ENCODE measurements around the gene CRELD2. TPM values are rescaled to one million over a fixed set of nuclear protein-coding genes. Genes with fewer than 3 reads are reported as not detected.

CRELD2 gene
- total and polyA plus RNA-seq, 2 experiments from 2014 or later = 35.7 to 47.7 TPM

- TF ChIP-seq ZNF462 (CRISPR knock-in tag; IDR thresholded peaks at IDR 0.05) (no peak), CREB1 (CRISPR knock-in tag; IDR thresholded peaks at IDR 0.05; ENCODE audit: low read depth) (no peak), REST (IDR thresholded peaks at IDR 0.05; ENCODE audit: unreplicated experiment) (no peak), JUNB (IDR thresholded peaks at IDR 0.05; ENCODE audit: unreplicated experiment) (no peak)
Observed at GRCh38 chr22:49927483-49928184, 9.2 kb downstream of the CRELD2 start (continued).

GRCh38 chr22:49928185-49928495 lies 9.7 kb downstream of the CRELD2 start:
- no peaks in the 10 kb centered on the region; the same call in 1 of the 2 replicates for H3K4me1 ChIP-seq (ENCODE audit: insufficient read depth)
- TF ChIP-seq NANOG (IDR thresholded peaks at IDR 0.05; ENCODE audit: borderline replicate concordance) (no peak), ZNF331 (CRISPR knock-in tag; IDR thresholded peaks at IDR 0.05; ENCODE audit: low read depth) (no peak), JUNB (IDR thresholded peaks at IDR 0.05; ENCODE audit: unreplicated experiment) (no peak), EZH2 (IDR thresholded peaks at IDR 0.05; ENCODE audit: low read depth, unreplicated experiment) (no peak)

More at GRCh38 chr22:49928185-49928495, 9.7 kb downstream of the CRELD2 start:
- Histone ChIP-seq H2AFZ (no peak overlapping the region), H3K27me3 (ENCODE audit: insufficient read depth) (peaks cover 9% of the 10 kb centered on the region), H4K20me1 (replicated peaks; ENCODE audit: insufficient read depth) (no peaks in the 10 kb centered on the region), H3K27ac (ENCODE audit: low read depth) (no peak overlapping the region), H3K4me3 (no peak overlapping the region), H3F3A (replicated peaks; ENCODE audit: low read depth) (no peaks in the 10 kb centered on the region; the same call in 1 of the 2 replicates), H3K4me2 (no peak overlapping the region), H3K36me3 (ENCODE audit: insufficient read depth) (no peaks in the 10 kb centered on the region), H3K79me2 (replicated peaks; ENCODE audit: insufficient read depth) (no peaks in the 10 kb centered on the region), H3K9me2 (ENCODE audit: insufficient read depth) (no peaks in the 10 kb centered on the region)
- ATAC-seq (peak; percentile 6; the same call in 1 of the 3 replicates), DNase-seq (ENCODE audit: low spot score) (no peak)
- H3K27ac Mint-ChIP-seq = no peak overlapping the region
- peaks cover 18% of the 10 kb centered on the region for H3K4me1 Mint-ChIP-seq
- peaks cover 21% of the 10 kb centered on the region for H3K27me3 Mint-ChIP-seq (ENCODE audit: insufficient read depth, low read depth, poor library complexity)
- no peaks in the 10 kb centered on the region for H3K9me3 Mint-ChIP-seq
- H3K4me3 Mint-ChIP-seq = no peak overlapping the region
- H3K36me3 Mint-ChIP-seq (ENCODE audit: low read depth) = peaks cover 2% of the 10 kb centered on the region; the same call in 1 of the 3 replicates

Data from GM23338 (cell line).